OCI-LY7 (cell line): Measurements from ENCODE around the gene ZBTB47.

Source experiments
- CTCF ChIP-seq: fragments of 200-600 bp; sonication (generic); conservative IDR thresholded peaks from 2 replicates; pipeline ENCODE4 v1.5.1; 2014; ENCODE audit warnings: mild to moderate bottlenecking, antibody characterized with exemption, low read length, moderate library complexity, mixed read lengths
- EZH2phosphoT487 ChIP-seq: fragments of 200-600 bp; sonication (generic); IDR thresholded peaks from 2 replicates; pipeline ENCODE4 v1.6.1; 2018; ENCODE audit warnings: low read depth, borderline replicate concordance, mild to moderate bottlenecking, mixed run types, antibody characterized with exemption, low read length, moderate library complexity, mixed read lengths

- no peak for TF ChIP-seq CTCF
- TF ChIP-seq EZH2phosphoT487, result no peak
Observed at GRCh38 chr3:42708611-42709151, 55.2 kb downstream of the ZBTB47 start.
